ENCODE results near the gene CRYL1.

CRYL1 gene

DNA sequence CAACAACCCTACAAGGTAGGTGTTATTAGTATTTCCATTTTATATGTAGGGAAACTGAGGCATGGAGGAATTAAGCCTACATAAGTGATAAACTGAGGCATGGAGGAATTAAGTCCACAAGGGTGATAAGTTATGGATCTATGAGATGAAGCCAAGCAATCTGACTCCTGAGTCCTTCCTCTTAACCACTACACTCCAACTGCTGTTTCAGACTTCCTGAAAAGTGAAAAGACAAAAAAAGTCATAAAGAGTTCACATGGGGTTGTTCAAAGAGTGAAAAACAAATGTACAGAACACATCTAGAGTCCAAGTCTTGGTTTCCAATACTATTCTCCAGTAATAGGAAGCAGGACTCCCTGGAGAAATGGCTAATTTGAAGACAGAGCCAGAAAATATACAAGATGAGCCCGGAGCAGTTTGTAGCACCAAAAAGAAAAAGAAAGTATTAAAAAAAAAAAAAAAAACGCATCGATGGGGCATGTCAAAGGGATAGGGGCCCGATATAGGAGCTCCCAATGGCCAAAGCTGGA, 12.1 kb downstream of the CRYL1 start:
- TF ChIP-seq, protein P1, sequence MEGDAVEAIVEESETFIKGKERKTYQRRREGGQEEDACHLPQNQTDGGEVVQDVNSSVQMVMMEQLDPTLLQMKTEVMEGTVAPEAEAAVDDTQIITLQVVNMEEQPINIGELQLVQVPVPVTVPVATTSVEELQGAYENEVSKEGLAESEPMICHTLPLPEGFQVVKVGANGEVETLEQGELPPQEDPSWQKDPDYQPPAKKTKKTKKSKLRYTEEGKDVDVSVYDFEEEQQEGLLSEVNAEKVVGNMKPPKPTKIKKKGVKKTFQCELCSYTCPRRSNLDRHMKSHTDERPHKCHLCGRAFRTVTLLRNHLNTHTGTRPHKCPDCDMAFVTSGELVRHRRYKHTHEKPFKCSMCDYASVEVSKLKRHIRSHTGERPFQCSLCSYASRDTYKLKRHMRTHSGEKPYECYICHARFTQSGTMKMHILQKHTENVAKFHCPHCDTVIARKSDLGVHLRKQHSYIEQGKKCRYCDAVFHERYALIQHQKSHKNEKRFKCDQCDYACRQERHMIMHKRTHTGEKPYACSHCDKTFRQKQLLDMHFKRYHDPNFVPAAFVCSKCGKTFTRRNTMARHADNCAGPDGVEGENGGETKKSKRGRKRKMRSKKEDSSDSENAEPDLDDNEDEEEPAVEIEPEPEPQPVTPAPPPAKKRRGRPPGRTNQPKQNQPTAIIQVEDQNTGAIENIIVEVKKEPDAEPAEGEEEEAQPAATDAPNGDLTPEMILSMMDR (IDR thresholded peaks at IDR 0.05; ENCODE audit: low read length, missing control alignments), result no peak
- no peak for DNase-seq (ENCODE audit: low read depth)
- H3K4me3 ChIP-seq (replicated peaks; ENCODE audit: low read depth, low read length), result no peak overlapping the region

DNA sequence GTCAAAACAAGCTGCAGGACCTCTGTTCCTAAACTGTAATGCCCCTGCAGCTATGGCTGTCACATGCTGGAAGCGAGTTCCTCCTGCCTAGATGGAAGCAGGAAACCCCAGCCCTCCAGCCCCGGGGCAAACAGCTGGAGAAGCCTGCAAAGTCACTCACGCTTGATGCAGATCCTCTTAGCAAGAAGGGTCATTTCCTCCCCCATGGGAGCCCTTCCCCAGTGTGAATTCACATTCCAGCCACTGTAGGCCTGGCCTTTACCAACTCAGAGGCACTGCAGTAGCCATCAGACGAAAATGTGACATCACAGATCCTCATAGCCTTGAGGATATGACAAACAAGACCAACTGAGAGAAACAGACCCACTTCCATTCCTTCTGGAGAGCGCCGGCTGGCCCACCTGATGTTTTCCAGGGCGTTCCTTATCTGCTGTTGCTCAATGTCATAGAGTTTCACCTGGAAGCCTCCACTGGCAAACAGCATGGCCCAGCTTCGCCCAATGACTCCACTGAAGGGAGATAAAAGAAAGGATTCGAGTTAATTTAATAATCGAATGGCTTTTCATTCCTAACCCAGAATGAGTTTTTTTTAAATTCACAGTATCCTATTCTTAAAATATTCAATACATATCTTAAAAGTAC, 13.5 kb downstream of the CRYL1 start:
- TF ChIP-seq, protein P1 (IDR thresholded peaks at IDR 0.05; ENCODE audit: low read length, missing control alignments), result no peak
- DNase-seq (ENCODE audit: low read depth), result no peak
- no peak overlapping the region for H3K4me3 ChIP-seq (replicated peaks; ENCODE audit: low read depth, low read length)

DNA sequence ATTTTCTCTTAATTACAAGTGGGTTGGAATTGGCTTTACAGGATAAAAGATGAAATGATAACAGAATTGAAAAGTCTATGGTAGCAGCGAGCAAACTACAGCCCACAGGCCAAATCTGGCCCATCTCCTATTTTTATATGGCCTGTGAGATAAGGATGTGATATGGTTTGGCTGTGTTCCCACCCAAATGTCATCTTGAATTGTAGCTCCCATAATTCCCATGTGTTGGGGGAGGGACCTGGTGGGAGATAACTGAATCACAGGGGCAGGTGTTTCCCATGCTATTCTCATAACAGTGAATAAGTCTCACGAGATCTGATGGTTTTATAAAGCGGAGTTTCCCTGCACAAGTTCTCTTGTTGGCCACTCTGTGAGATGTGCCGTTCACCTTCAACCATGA, 19.0 kb downstream of the CRYL1 start:
- DNase-seq (ENCODE audit: low read depth), result no peak
- TF ChIP-seq, protein P1 (IDR thresholded peaks at IDR 0.05; ENCODE audit: low read length, missing control alignments), result no peak
- H3K4me3 ChIP-seq (replicated peaks; ENCODE audit: low read depth, low read length), result no peak overlapping the region

DNA sequence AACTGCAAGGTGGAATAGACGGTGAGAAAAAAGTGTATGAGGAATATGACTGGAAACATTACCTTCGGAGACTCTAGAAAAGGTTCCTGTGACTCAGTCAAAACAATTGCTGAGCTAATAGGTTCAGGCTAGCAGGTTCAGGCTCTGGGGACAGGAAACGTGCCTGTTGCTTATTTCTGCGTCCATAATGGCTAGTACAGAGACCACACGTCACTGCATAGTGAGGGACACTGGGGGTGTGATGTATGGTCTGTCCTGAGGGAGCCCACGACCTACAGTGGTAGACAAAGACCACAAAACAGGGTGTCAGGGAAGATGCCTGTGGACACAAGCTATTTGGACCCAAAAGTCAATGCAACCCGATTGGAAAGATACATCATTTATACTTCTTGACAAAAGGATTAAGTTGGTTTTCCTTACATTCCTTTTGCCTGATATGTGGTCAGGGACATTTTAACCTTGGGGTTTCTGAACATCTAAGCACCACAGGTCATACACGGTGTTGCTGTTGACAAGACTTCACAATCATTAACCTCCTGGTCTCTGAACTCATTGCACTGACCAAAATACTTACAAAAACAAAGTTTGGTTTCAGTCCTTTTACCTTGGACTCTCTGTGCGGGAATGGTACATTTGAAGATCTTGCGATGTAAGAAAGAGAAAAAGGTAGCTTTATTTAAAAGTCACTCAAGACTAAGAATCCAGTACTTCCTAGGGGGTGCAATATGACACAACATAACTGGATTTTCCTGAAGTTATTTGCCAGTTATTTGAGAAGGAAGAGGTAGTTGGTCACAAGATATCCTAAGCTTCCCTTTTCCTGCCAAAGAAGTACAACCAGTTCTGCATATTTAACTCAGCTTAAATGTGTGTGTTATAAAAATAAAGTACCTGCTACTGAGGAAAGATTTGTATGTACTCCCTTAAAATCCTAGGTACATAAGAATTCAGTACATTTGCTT, 20.0 kb downstream of the CRYL1 start:
- no peak for DNase-seq (ENCODE audit: low read depth)
- no peak overlapping the region for H3K4me3 ChIP-seq (replicated peaks; ENCODE audit: low read depth, low read length)
- TF ChIP-seq, protein P1 (IDR thresholded peaks at IDR 0.05; ENCODE audit: low read length, missing control alignments), result no peak

DNA sequence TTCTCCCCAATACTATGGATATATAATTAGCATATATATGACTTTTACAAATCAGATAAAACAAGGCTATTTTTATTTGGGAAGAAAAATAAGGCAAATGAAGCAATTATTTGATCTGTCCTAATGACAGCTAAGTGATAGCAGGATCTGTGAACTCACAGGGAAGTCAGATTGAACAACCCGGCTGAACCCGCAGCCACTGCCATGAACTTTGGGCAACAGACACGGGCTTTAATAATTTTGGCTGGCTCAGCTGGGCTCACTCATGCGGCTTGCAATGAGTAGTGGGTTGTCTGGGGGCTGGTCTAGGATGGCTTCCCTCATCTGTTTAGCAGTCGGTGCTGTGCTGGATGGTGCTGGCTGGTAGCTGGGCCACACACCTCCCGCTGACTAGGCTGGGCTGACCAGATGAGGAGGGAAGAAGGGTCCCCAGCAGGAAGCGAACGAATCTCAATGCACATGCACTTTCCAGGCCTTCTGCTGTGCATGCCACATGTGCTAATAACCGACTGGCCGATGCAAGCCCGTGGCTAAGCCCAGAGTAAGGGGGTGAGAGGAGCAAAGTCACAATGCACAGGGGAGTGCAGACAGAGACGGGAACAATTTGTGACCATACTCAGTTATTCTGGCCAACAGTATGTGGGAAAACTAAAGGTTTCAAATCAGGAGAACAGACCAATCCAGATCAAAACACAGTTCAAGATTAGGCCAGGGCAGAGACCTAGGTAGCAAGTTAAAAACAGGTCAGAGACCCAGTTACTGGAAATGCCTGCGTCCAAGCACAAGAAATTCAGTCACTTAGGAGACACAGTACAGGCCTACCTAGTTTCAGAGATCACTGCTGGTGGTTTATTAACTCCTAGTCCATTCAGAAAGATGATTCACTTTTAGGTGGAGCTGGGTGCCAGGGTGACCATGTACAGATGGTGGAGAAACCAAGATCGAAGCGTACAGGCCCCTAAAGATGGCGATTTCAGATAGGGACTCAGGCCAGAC, 22.3 kb downstream of the CRYL1 start:
- TF ChIP-seq, protein P1 (IDR thresholded peaks at IDR 0.05; ENCODE audit: low read length, missing control alignments), result no peak
- no peak for DNase-seq (ENCODE audit: low read depth)
- no peak overlapping the region for H3K4me3 ChIP-seq (replicated peaks; ENCODE audit: low read depth, low read length)

DNA sequence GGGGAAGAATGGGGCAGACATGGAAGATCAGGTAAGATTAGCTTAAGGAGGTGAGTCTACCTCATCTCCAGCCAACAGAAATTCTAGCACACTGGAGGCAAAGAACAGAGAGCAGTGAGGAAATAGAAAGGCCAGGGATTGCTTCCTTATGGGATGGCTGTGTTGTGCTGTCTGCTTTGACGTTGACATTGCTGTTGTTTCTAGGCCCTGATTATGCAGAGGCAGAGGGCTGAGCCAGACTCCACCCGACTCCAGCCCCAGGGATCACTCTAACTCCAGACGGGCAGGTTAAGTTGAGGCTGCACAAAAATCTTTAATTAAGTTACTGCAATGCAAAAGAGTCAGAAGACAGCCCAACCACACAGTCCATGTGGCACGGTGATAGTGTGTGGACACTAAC, 24.1 kb downstream of the CRYL1 start:
- TF ChIP-seq, protein P1 (IDR thresholded peaks at IDR 0.05; ENCODE audit: low read length, missing control alignments), result no peak
- no peak for DNase-seq (ENCODE audit: low read depth)
- H3K4me3 ChIP-seq (replicated peaks; ENCODE audit: low read depth, low read length), result no peak overlapping the region

All from fibroblast of pulmonary artery (primary cell).